NCI-H1105 treated with DMSO at 0.1 percent for 48 hours (cell line): ENCODE results near the gene TPPP2.
"Not testable (repeated sequence)": the region's sequence is repeated elsewhere in the genome, so short reads cannot be mapped to it uniquely, and the experiment has no call there.

Source experiments
- DNase-seq: peaks from one replicate; lab custom pipeline; 2025; lab: John Stamatoyannopoulos, UW

TPPP2 gene

GRCh38 chr14:21029917-21030316 is at the start of gene TPPP2:
TPPP2 (plus strand) TSS chr14:21030217; CDS start chr14:21030582, 365 bp downstream.
- DNase-seq, result no peak

GRCh38 chr14:20980906-20981305 is 49.1 kb upstream of the TPPP2 start:
- DNase-seq, result no peak

GRCh38 chr14:20982646-20983369 is 47.2 kb upstream of the TPPP2 start:
- no peak for DNase-seq

GRCh38 chr14:20985650-20986049 is 44.4 kb upstream of the TPPP2 start:
- not testable (repeated sequence) for DNase-seq

- no peak for DNase-seq
Observed at GRCh38 chr14:20986811-20987210, 43.2 kb upstream of the TPPP2 start.

- no peak for DNase-seq
Observed at GRCh38 chr14:20988717-20989470, 41.1 kb upstream of the TPPP2 start.

- DNase-seq, result no peak
Observed at GRCh38 chr14:20989471-20989786, 40.6 kb upstream of the TPPP2 start.

GRCh38 chr14:20989787-20990600 is 40.0 kb upstream of the TPPP2 start, which contains the start of gene METTL17:
METTL17 (plus strand) TSS chr14:20989980; CDS start chr14:20990003, 23 bp downstream.
- DNase-seq, result peak; percentile 95

- no peak for DNase-seq
Observed at GRCh38 chr14:20996521-20996920, 33.5 kb upstream of the TPPP2 start.

GRCh38 chr14:20997115-20997514 is 32.9 kb upstream of the TPPP2 start:
- no peak for DNase-seq

GRCh38 chr14:20997564-20997963 is 32.5 kb upstream of the TPPP2 start:
- DNase-seq, result no peak

- no peak for DNase-seq
Observed at GRCh38 chr14:20998139-20998538, 31.9 kb upstream of the TPPP2 start.

GRCh38 chr14:20998674-20999366 is 31.2 kb upstream of the TPPP2 start, which contains the start of gene SLC39A2:
SLC39A2 (plus strand) TSS chr14:20999293; CDS start chr14:20999447, 154 bp downstream.
- DNase-seq, result no peak

GRCh38 chr14:20999591-20999990 is 30.4 kb upstream of the TPPP2 start:
- no peak for DNase-seq

- no peak for DNase-seq
Observed at GRCh38 chr14:21001218-21001617, 28.8 kb upstream of the TPPP2 start.

- no peak for DNase-seq
Observed at GRCh38 chr14:21003788-21004346, 26.1 kb upstream of the TPPP2 start.

GRCh38 chr14:21009721-21010120 is 20.3 kb upstream of the TPPP2 start:
- DNase-seq, result not testable (repeated sequence)

- DNase-seq, result no peak
Observed at GRCh38 chr14:21011136-21011535, 18.9 kb upstream of the TPPP2 start.

GRCh38 chr14:21014761-21015190 is 15.2 kb upstream of the TPPP2 start:
- DNase-seq, result peak; percentile 79

GRCh38 chr14:21015312-21015711 is 14.7 kb upstream of the TPPP2 start:
- DNase-seq, result no peak

- DNase-seq, result no peak
Observed at GRCh38 chr14:21016413-21017190, 13.4 kb upstream of the TPPP2 start.
